ENCODE data around the gene SLC22A4. TPM values are rescaled to one million over a fixed set of nuclear protein-coding genes. Genes with fewer than 3 reads are reported as not detected.

SLC22A4 gene
- total RNA-seq, 1 experiment from 2014 or later, result 0.72 TPM

GRCh38 chr5:132289097-132289496 lies 5.1 kb upstream of the SLC22A4 start:
- Mint-ChIP-seq H3K36me3 (ENCODE audit: insufficient read depth in 1 of 3, low read depth in 3 of 3) (no peaks in the 10 kb centered on the region), H3K4me3 (no peak overlapping the region)

More at GRCh38 chr5:132289097-132289496, 5.1 kb upstream of the SLC22A4 start:
- Histone ChIP-seq H3K79me2 (ENCODE audit: insufficient read depth, low read length) (no peaks in the 10 kb centered on the region), H3K27ac (ENCODE audit: insufficient read length, low read depth, low read length) (no peak overlapping the region), H3K18ac (ENCODE audit: insufficient read length, low read depth, low read length) (no peak overlapping the region), H4K91ac (ENCODE audit: insufficient read length, low read depth, low read length) (no peak overlapping the region), H3K56ac (ENCODE audit: insufficient read length, low read depth, low read length) (no peak overlapping the region), H3K9ac (ENCODE audit: extremely low read depth, insufficient read length, low read length) (no peak overlapping the region), H2AFZ (ENCODE audit: low read length) (no peak overlapping the region), H4K20me1 (ENCODE audit: control insufficient read depth, insufficient read depth, insufficient read length) (no peaks in the 10 kb centered on the region), H3K27me3 (ENCODE audit: insufficient read depth, low read length) (no peaks in the 10 kb centered on the region), H3K4me2 (ENCODE audit: insufficient read depth, insufficient read length, low read length) (no peak overlapping the region), H4K5ac (ENCODE audit: insufficient read length, low read depth, low read length) (no peak overlapping the region), H3K79me1 (ENCODE audit: insufficient read depth, low read depth, low read length, poor library complexity, severe bottlenecking) (no peaks in the 10 kb centered on the region), H2BK120ac (ENCODE audit: low read depth, low read length, poor library complexity, severe bottlenecking) (no peak overlapping the region), H3K4ac (ENCODE audit: low read depth, low read length) (no peak overlapping the region), H3K4me1 (ENCODE audit: insufficient read depth, low read length) (no peaks in the 10 kb centered on the region), H3K9me3 (ENCODE audit: control insufficient read depth, low read depth, low read length) (no peaks in the 10 kb centered on the region), H2AK5ac (ENCODE audit: insufficient read length, low read length) (no peak overlapping the region), H2BK5ac (ENCODE audit: insufficient read length, low read length) (no peak overlapping the region), H2BK20ac (ENCODE audit: low read depth, low read length, poor library complexity, severe bottlenecking) (no peak overlapping the region), H3T11ph (ENCODE audit: low read length) (no peak overlapping the region), H3K14ac (ENCODE audit: insufficient read depth, low read length) (no peak overlapping the region), H2BK15ac (ENCODE audit: low read depth, low read length) (no peak overlapping the region), H3K23ac (ENCODE audit: insufficient read length, low read depth, low read length) (no peak overlapping the region), H4K8ac (replicated peaks; ENCODE audit: insufficient read length, low read depth, low read length) (no peak overlapping the region), H3K23me2 (ENCODE audit: insufficient read length, low read depth, low read length, poor library complexity, severe bottlenecking) (peaks cover 8% of the 10 kb centered on the region), H2BK12ac (ENCODE audit: insufficient read length, low read depth, low read length) (no peak overlapping the region)
- TF ChIP-seq CTCF (conservative IDR thresholded peaks at IDR 0.05), result no peak
- peaks cover 9% of the 10 kb centered on the region; the same call in 1 of the 2 replicates for H3K27me3 Mint-ChIP-seq (ENCODE audit: low read depth)
- no peaks in the 10 kb centered on the region for H3K9me3 Mint-ChIP-seq
- no CpG with 5 or more reads among the region's 3 CpGs for WGBS (ENCODE audit: extremely low coverage, insufficient read length, low lambda C conversion rate)
- no peak for DNase-seq
- H3K4me1 Mint-ChIP-seq, result peaks cover 7% of the 10 kb centered on the region in 2 experiments
- no peak overlapping the region for H3K27ac Mint-ChIP-seq

Measured in H9 (cell line).